Testis (tissue), 3 donors: ENCODE measurements around the gene RAPGEF5. TPM values are rescaled to one million over a fixed set of nuclear protein-coding genes. Genes with fewer than 3 reads are reported as not detected.

Experiments
- DNase-seq: peaks from one replicate; pipeline ENCODE4 v3.0.0-alpha.2; 2019
- H3K27ac ChIP-seq, 2 donors: fragments of 200-600 bp; sonication (generic); one replicate each; pipeline ENCODE4 v1.5.1; 2019
- H3K27me3 ChIP-seq: fragments of 200-600 bp; sonication (generic); one replicate; pipeline ENCODE4 v1.5.1; 2019
- H3K36me3 ChIP-seq: fragments of 200-600 bp; sonication (generic); one replicate; pipeline ENCODE4 v1.5.1; 2017; ENCODE audit warnings: low read depth; ENCODE audit errors: missing control alignments
- H3K4me1 ChIP-seq: fragments of 200-600 bp; sonication (generic); one replicate; pipeline ENCODE4 v1.5.1; 2019
- H3K4me3 ChIP-seq, 2 donors: fragments of 200-600 bp; sonication (generic); one replicate each; pipeline ENCODE4 v1.5.1; 2017 to 2019
- H3K9me3 ChIP-seq: fragments of 200-600 bp; sonication (generic); one replicate; pipeline ENCODE4 v1.5.1; 2017
- CTCF ChIP-seq, 3 experiments: fragments of 450-650 bp in 2 of 3; fragments of 200-600 bp in 1 of 3; sonication (generic) in 1 of 3; IDR thresholded peaks; one replicate each; pipeline ENCODE4 v1.5.1; 2016 to 2019; ENCODE audit warnings: antibody characterized with exemption in 3 of 3, mild to moderate bottlenecking in 2 of 3, moderate library complexity in 1 of 3
- POLR2A ChIP-seq: fragments of 450-650 bp; IDR thresholded peaks from one replicate; pipeline ENCODE4 v1.6.1; 2017; ENCODE audit warnings: antibody characterized with exemption, mild to moderate bottlenecking, moderate library complexity
- WGBS, 2 donors: methylation state at CpG; one replicate each; pipeline ENCODE4 v1.1.5; 2018; 5-methylcytosine and 5-hydroxymethylcytosine counted together
- intact Hi-C: fragments of 100-400 bp; cut with DNase I; formaldehyde crosslinking; loops from one replicate; pipeline ENCODE4 v1.15.1; 2023; ENCODE audit warnings: low total_unique reads
- polyA plus RNA-seq: library from polyadenylated mRNA; stranded (reverse); fragments of 350-450 nt; fragmentation: Illumina TruSeq; extraction: RNeasy Lipid Tissue Mini Kit (QIAGEN cat#74804); gene quantifications from one replicate; pipeline ENCODE4 v1.2.3, GENCODE V29; 2014; ENCODE audit warnings: low read depth, low replicate concordance; ENCODE audit not compliant: insufficient read depth
- total RNA-seq, 2 donors: library from RNA; depleted of rRNA; stranded (reverse); fragments of >200 nt; gene quantifications; one replicate each; pipeline ENCODE4 v1.2.3, GENCODE V29; 2016

RAPGEF5 gene
- total and polyA plus RNA-seq, 3 donors from 2014 or later: 16.8 to 67.5 (median 63.8) TPM

GRCh38 chr7:22386206-22386858 lies 29.4 kb upstream of the RAPGEF5 start:
- H3K36me3 ChIP-seq: no peaks in the 10 kb centered on the region
- 82 to 93% methylated on average over 2 of the region's 2 CpGs for WGBS, 2 donors
- H3K9me3 ChIP-seq: no peaks in the 10 kb centered on the region
- TF ChIP-seq CTCF (IDR thresholded peaks at IDR 0.05) (no peak), POLR2A (no peak)
- intact Hi-C loops: no loop called here
- H3K4me3 ChIP-seq: no peak overlapping the region
- H3K27ac ChIP-seq: no peak overlapping the region
- H3K4me1 ChIP-seq: peaks cover 6% of the 10 kb centered on the region
- no peaks in the 10 kb centered on the region for H3K27me3 ChIP-seq
- DNase-seq: no peak

GRCh38 chr7:22385326-22385725 lies 28.4 kb upstream of the RAPGEF5 start:
- Histone ChIP-seq H3K36me3 (no peaks in the 10 kb centered on the region), H3K9me3 (no peaks in the 10 kb centered on the region), H3K4me1 (peaks cover 6% of the 10 kb centered on the region), H3K4me3 (no peak overlapping the region), H3K27ac (no peak overlapping the region), H3K27me3 (no peaks in the 10 kb centered on the region)
- TF ChIP-seq POLR2A (no peak), CTCF (IDR thresholded peaks at IDR 0.05) (no peak)
- 80 to 90% methylated on average over 4 of the region's 4 CpGs for WGBS, 2 donors
- intact Hi-C loops: no loop called here
- no peak for DNase-seq

GRCh38 chr7:22380333-22380732 lies 23.4 kb upstream of the RAPGEF5 start:
- 92 to 94% methylated on average over 2 of the region's 2 CpGs for WGBS, 2 donors
- no peak for TF ChIP-seq CTCF (IDR thresholded peaks at IDR 0.05)
- TF ChIP-seq POLR2A: no peak
- H3K27me3 ChIP-seq: no peaks in the 10 kb centered on the region
- intact Hi-C loops: no loop called here
- H3K36me3 ChIP-seq: no peaks in the 10 kb centered on the region
- no peak overlapping the region for H3K4me3 ChIP-seq
- no peaks in the 10 kb centered on the region for H3K9me3 ChIP-seq
- no peak overlapping the region for H3K27ac ChIP-seq
- DNase-seq: no peak
- peaks cover 12% of the 10 kb centered on the region for H3K4me1 ChIP-seq

DNA sequence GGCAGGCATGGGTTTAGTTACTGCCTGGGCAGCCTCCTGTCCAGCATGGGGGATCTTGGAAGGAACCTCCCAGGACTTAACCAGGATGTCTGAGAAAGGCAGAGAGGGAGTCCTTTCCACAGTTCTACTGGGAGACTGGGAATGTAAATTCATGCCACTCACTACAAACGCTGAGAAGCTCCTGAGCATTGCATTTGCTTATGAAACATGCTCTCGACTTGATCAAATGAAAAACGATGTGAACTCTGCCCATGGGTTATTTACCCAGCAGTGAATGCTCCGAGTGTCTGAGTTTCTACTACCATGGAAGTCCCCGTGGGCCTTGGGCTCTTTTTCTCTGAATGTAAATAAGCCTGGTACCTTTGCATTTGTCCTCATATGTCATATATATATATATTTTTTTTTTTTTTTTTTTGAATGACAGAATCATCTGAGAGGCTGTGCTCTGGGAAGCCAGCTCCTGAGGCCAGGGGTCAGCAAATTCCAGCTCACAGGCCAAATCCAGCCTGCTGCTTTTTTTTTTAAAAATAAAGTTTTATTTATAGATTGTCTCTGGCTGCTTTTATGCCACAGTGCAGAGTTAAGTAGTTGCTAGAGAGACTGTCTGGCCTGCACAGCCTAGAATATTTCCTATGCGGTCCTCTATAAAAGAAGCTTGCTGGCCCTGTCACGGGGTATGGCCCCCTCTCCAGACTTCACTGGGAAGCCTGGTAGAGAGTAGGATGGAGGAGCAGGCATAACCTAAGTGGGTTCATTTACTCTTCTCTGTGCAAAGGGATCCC lies 21.4 kb upstream of the RAPGEF5 start:
- 79% methylated on average over 7 of the region's 7 CpGs for WGBS, 2 donors

More for the DNA sequence above, 21.4 kb upstream of the RAPGEF5 start:
- TF ChIP-seq CTCF (IDR thresholded peaks at IDR 0.05) (no peak), POLR2A (no peak)
- no peaks in the 10 kb centered on the region for H3K27me3 ChIP-seq
- DNase-seq: no peak
- no peak overlapping the region for H3K4me3 ChIP-seq
- no peaks in the 10 kb centered on the region for H3K9me3 ChIP-seq
- H3K27ac ChIP-seq: peak overlapping the region in 1 of 2 donors; percentile 34
- intact Hi-C loops: no loop called here
- no peaks in the 10 kb centered on the region for H3K36me3 ChIP-seq
- peaks cover 14% of the 10 kb centered on the region for H3K4me1 ChIP-seq
